Caco-2 (cell line): ENCODE data around the gene GEMIN5. TPM values are rescaled to one million over a fixed set of nuclear protein-coding genes. Genes with fewer than 3 reads are reported as not detected.

Source experiments
- BruUV-seq: library from RNA; stranded (reverse); fragments of 400-500 nt; replicated peaks from 2 replicates; lab custom pipeline; 2021; lab: Mats Ljungman, UMichigan
- CTCF ChIA-PET: fragments of 300-600 bp; sonication (Branson Sonifier 250); formaldehyde crosslinking; loops from one replicate; lab custom pipeline; 2022; ENCODE audit warnings: antibody characterized with exemption; lab: Charles Lee
- POLR2A ChIA-PET: fragments of 300-600 bp; sonication (Branson Sonifier 250); formaldehyde crosslinking; loops from one replicate; lab custom pipeline; 2022; ENCODE audit warnings: antibody characterized with exemption; lab: Charles Lee
- DNase-seq, 2 experiments: peaks; one replicate each; pipeline versions ENCODE4 v3.0.0 to v3.0.0-alpha.2; 2020 to 2022
- H3K27me3 ChIP-seq: replicated peaks from 2 replicates; pipeline ENCODE4 v1.6.0; 2011; ENCODE audit warnings: low read length; ENCODE audit not compliant: control insufficient read depth, insufficient read depth
- H3K36me3 ChIP-seq: 2 replicates; pipeline ENCODE4 v1.5.1; 2011; ENCODE audit warnings: low read length; ENCODE audit not compliant: control insufficient read depth, insufficient read depth
- H3K4me1 ChIP-seq: fragments of 250-450 bp; sonication (Bioruptor Pico); 2 replicates; pipeline ENCODE4 v1.5.1; 2020; ENCODE audit warnings: mild to moderate bottlenecking
- H3K4me3 ChIP-seq: 2 replicates; pipeline ENCODE4 v1.5.1; 2011; ENCODE audit warnings: low read depth, mild to moderate bottlenecking, control low read depth, low read length
- H3K9me3 ChIP-seq: fragments of 250-450 bp; sonication (Bioruptor Pico); 2 replicates; pipeline ENCODE4 v1.5.1; 2020; ENCODE audit warnings: mild to moderate bottlenecking, moderate library complexity
- H3K27ac Mint-ChIP-seq: one replicate; pipeline ENCODE4 v1.8.0; 2022; ENCODE audit warnings: mixed read lengths; ENCODE audit not compliant: unreplicated experiment
- H3K27me3 Mint-ChIP-seq: one replicate; pipeline ENCODE4 v1.8.0; 2022; ENCODE audit warnings: mixed read lengths; ENCODE audit not compliant: insufficient read depth, unreplicated experiment
- H3K36me3 Mint-ChIP-seq: one replicate; pipeline ENCODE4 v1.8.0; 2022; ENCODE audit warnings: mild to moderate bottlenecking, mixed read lengths; ENCODE audit not compliant: insufficient read depth, unreplicated experiment
- H3K4me1 Mint-ChIP-seq: one replicate; pipeline ENCODE4 v1.8.0; 2022; ENCODE audit warnings: low read depth, mixed read lengths; ENCODE audit not compliant: unreplicated experiment
- H3K4me3 Mint-ChIP-seq: one replicate; pipeline ENCODE4 v1.8.0; 2022; ENCODE audit warnings: mild to moderate bottlenecking, moderate library complexity, mixed read lengths; ENCODE audit not compliant: unreplicated experiment
- H3K9me3 Mint-ChIP-seq: one replicate; pipeline ENCODE4 v1.8.0; 2022; ENCODE audit warnings: mixed read lengths; ENCODE audit not compliant: unreplicated experiment
- intact Hi-C: fragments of 100-400 bp; cut with micrococcal nuclease; formaldehyde crosslinking; loops from one replicate; pipeline ENCODE4 v1.10.0; 2022; ENCODE audit not compliant: unreplicated experiment
- total RNA-seq: library from RNA; stranded (reverse); gene quantifications from 2 replicates; pipeline ENCODE4 v1.2.3, GENCODE V29; 2022
- TF ChIP-seq, protein P1 (sequence below), 2 experiments: fragments of 200-600 bp in 1 of 2; IDR thresholded peaks; 1 replicate in 1 of 2; 2 replicates in 1 of 2; pipeline versions ENCODE4 v1.5.1 to v1.8.0; 2011 to 2022; ENCODE audit warnings: antibody characterized with exemption in 1 of 2, control low read depth in 1 of 2, inconsistent platforms in 1 of 2, low read depth in 1 of 2, low read length in 1 of 2, mild to moderate bottlenecking in 1 of 2, moderate library complexity in 1 of 2; ENCODE audit not compliant: insufficient read depth in 1 of 2, severe bottlenecking in 1 of 2, unreplicated experiment in 1 of 2

The GEMIN5 gene
- total RNA-seq, 1 experiment from 2014 or later, result 20.7 TPM

GRCh38 chr5:154844809-154845208 lies 93.2 kb downstream of the GEMIN5 start:
- no peak for DNase-seq
- CTCF ChIA-PET, result no interaction called here
- TF ChIP-seq, protein P1, sequence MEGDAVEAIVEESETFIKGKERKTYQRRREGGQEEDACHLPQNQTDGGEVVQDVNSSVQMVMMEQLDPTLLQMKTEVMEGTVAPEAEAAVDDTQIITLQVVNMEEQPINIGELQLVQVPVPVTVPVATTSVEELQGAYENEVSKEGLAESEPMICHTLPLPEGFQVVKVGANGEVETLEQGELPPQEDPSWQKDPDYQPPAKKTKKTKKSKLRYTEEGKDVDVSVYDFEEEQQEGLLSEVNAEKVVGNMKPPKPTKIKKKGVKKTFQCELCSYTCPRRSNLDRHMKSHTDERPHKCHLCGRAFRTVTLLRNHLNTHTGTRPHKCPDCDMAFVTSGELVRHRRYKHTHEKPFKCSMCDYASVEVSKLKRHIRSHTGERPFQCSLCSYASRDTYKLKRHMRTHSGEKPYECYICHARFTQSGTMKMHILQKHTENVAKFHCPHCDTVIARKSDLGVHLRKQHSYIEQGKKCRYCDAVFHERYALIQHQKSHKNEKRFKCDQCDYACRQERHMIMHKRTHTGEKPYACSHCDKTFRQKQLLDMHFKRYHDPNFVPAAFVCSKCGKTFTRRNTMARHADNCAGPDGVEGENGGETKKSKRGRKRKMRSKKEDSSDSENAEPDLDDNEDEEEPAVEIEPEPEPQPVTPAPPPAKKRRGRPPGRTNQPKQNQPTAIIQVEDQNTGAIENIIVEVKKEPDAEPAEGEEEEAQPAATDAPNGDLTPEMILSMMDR (IDR thresholded peaks at IDR 0.05; ENCODE audit: insufficient read depth in 1 of 2, low read depth in 1 of 2, low read length in 1 of 2, severe bottlenecking in 1 of 2, unreplicated experiment in 1 of 2), result no peak

DNA sequence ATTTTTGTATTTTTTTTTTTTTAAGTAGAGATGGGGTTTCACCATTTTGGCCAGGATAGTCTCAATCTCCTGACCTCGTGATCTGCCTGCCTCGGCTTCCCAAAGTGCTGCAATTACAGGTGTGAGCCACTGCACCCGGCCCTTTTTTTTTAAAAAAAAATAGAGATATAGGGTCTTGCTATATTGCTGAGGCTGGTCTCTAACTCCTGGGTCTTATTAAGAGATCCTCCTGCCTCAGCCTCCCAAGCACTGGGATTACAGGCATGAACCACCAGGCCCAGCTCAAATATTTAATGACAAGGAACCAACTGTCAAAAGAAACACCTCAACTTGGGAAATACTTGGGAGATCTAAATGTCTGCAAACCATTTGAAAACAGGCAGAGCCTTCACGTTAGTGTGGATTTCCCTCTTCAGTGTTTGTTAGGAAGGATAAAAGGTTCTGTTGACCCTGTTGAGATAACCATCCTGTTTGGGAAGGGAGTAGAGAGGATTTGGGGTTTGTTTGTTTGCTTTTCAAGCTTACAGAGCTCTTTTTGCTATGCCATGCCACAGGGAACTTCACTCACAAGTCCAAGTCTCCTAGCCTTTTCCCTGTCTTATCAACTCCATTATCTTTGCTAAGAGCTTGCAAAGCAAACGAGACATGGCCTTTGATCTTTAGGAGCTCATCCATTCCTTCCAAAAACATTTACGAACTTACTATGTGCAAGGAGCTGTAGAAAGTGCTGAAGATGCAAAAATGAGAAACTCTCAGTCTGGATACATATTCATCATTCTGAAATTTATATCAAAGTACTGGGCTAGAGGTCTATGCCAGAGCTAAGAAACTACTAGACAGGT lies 95.1 kb downstream of the GEMIN5 start:
- no TSS peak for BruUV-seq
- peaks cover 47% of the 10 kb centered on the region for H3K4me1 ChIP-seq
- POLR2A ChIA-PET, result interaction anchor here (0.6 to 1.3 kb wide), 2 partner anchors 16 to 193 kb away, joined by 7 to 9 read pairs; partner anchors contain the start of gene CNOT8
- H3K27me3 ChIP-seq, result no peaks in the 10 kb centered on the region
- Mint-ChIP-seq H3K27ac (no peak overlapping the region), H3K4me3 (peak overlapping the region; percentile 29), H3K4me1 (peaks cover 32% of the 10 kb centered on the region), H3K36me3 (peaks cover 8% of the 10 kb centered on the region), H3K27me3 (no peaks in the 10 kb centered on the region), H3K9me3 (no peaks in the 10 kb centered on the region)
- intact Hi-C loops, result loop anchor here (1.0 to 2.0 kb wide), 2 partner anchors 15 to 48 kb away; partner anchors contain the start of gene CNOT8
- no peaks in the 10 kb centered on the region for H3K36me3 ChIP-seq
- CTCF ChIA-PET, result interaction anchor here (1.2 to 1.3 kb wide), 3 partner anchors 26 to 193 kb away, joined by 3 to 11 read pairs (median 3); no protein-coding TSS in a partner anchor
- TF ChIP-seq, protein P1 (IDR thresholded peaks at IDR 0.05; ENCODE audit: insufficient read depth in 1 of 2, low read depth in 1 of 2, low read length in 1 of 2, severe bottlenecking in 1 of 2, unreplicated experiment in 1 of 2), result no peak
- H3K4me3 ChIP-seq, result no peak overlapping the region
- peak; percentile 56 to 63 for DNase-seq
- no peaks in the 10 kb centered on the region for H3K9me3 ChIP-seq

More at GRCh38 chr5:154844809-154845208, 93.2 kb downstream of the GEMIN5 start:
- Mint-ChIP-seq H3K27ac (no peak overlapping the region), H3K9me3 (no peaks in the 10 kb centered on the region), H3K4me1 (peaks cover 25% of the 10 kb centered on the region), H3K27me3 (no peaks in the 10 kb centered on the region), H3K36me3 (peaks cover 6% of the 10 kb centered on the region), H3K4me3 (no peak overlapping the region)
- Histone ChIP-seq H3K4me1 (peaks cover 44% of the 10 kb centered on the region), H3K27me3 (no peaks in the 10 kb centered on the region), H3K36me3 (no peaks in the 10 kb centered on the region), H3K9me3 (no peaks in the 10 kb centered on the region), H3K4me3 (no peak overlapping the region)
- POLR2A ChIA-PET, result no interaction called here
- intact Hi-C loops, result no loop called here
- BruUV-seq, result no TSS peak

- Mint-ChIP-seq H3K4me3 (no peak overlapping the region), H3K9me3 (no peaks in the 10 kb centered on the region), H3K27me3 (no peaks in the 10 kb centered on the region), H3K4me1 (peaks cover 44% of the 10 kb centered on the region), H3K27ac (peak overlapping the region; percentile 82), H3K36me3 (peaks cover 21% of the 10 kb centered on the region)
- Histone ChIP-seq H3K4me1 (peaks cover 60% of the 10 kb centered on the region), H3K27me3 (no peaks in the 10 kb centered on the region), H3K36me3 (no peaks in the 10 kb centered on the region), H3K4me3 (no peak overlapping the region), H3K9me3 (no peaks in the 10 kb centered on the region)
- ChIA-PET POLR2A (interaction anchor here (1.0 to 2.1 kb wide), 2 partner anchors 16 to 17 kb away, joined by 3 to 8 read pairs; partner anchors contain the start of gene CNOT8), CTCF (interaction anchor here (0.6 to 1.2 kb wide), 2 partner anchors 19 to 26 kb away, joined by 3 read pairs; no protein-coding TSS in a partner anchor)
- TF ChIP-seq, protein P1 (IDR thresholded peaks at IDR 0.05; ENCODE audit: insufficient read depth in 1 of 2, low read depth in 1 of 2, low read length in 1 of 2, severe bottlenecking in 1 of 2, unreplicated experiment in 1 of 2), result no peak
- intact Hi-C loops, result no loop called here
- no peak for DNase-seq
- BruUV-seq, result no TSS peak
Measured at GRCh38 chr5:154841273-154841661, 96.7 kb downstream of the GEMIN5 start.
